Breast epithelium (tissue), 4 donors: ENCODE results near the gene GAB2. TPM values are rescaled to one million over a fixed set of nuclear protein-coding genes. Genes with fewer than 3 reads are reported as not detected.

Source experiments
- DNase-seq, 2 donors: peaks; one replicate each; pipeline ENCODE4 v3.0.0-alpha.2; 2019; ENCODE audit warnings: low spot score in 2 of 2
- H3K27ac ChIP-seq, 2 donors: fragments of 200-600 bp; sonication (generic) in 1 of 2; one replicate each; pipeline ENCODE4 v1.5.1; 2016 to 2019; ENCODE audit warnings: mild to moderate bottlenecking in 1 of 2
- H3K27me3 ChIP-seq, 2 donors: fragments of 200-600 bp; sonication (generic) in 1 of 2; one replicate each; pipeline versions ENCODE4 v1.5.1 to v1.6.0; 2017 to 2019; ENCODE audit warnings: control low read depth in 1 of 2, mild to moderate bottlenecking in 1 of 2
- H3K36me3 ChIP-seq: fragments of 200-600 bp; one replicate; pipeline ENCODE4 v1.5.1; 2019
- H3K4me1 ChIP-seq, 2 donors: fragments of 200-600 bp; sonication (generic); one replicate each; pipeline ENCODE4 v1.5.1; 2016 to 2019; ENCODE audit warnings: control low read depth in 1 of 2
- H3K4me3 ChIP-seq, 3 donors: fragments of 200-600 bp; sonication (generic); 1 replicate in 2 of 3; 2 replicates in 1 of 3; pipeline ENCODE4 v1.5.1; 2016 to 2019; ENCODE audit warnings: mild to moderate bottlenecking in 3 of 3, moderate library complexity in 2 of 3
- H3K9me3 ChIP-seq, 2 donors: fragments of 200-600 bp; sonication (generic) in 1 of 2; one replicate each; pipeline ENCODE4 v1.5.1; 2016 to 2019; ENCODE audit warnings: control low read depth in 1 of 2
- CTCF ChIP-seq, 3 donors: fragments of 450-650 bp; IDR thresholded peaks; one replicate each; pipeline ENCODE4 v1.5.1; 2016 to 2017; ENCODE audit warnings: antibody characterized with exemption in 3 of 3, mild to moderate bottlenecking in 3 of 3, moderate library complexity in 3 of 3
- POLR2A ChIP-seq: fragments of 450-650 bp; IDR thresholded peaks from one replicate; pipeline ENCODE4 v1.6.1; 2016; ENCODE audit warnings: antibody characterized with exemption, mild to moderate bottlenecking, moderate library complexity
- POLR2AphosphoS5 ChIP-seq, 3 donors: sonication (generic); formaldehyde crosslinking; IDR thresholded peaks; one replicate each; pipeline ENCODE4 v1.6.1; 2017; ENCODE audit warnings: antibody characterized with exemption in 3 of 3
- intact Hi-C: fragments of 100-400 bp; cut with DNase I; formaldehyde crosslinking; loops from one replicate; pipeline ENCODE4 v1.15.1; 2023; ENCODE audit warnings: low total_unique reads
- total RNA-seq, 3 donors: library from RNA; depleted of rRNA; stranded (reverse); fragments of >200 nt; gene quantifications; one replicate each; pipeline ENCODE4 v1.1.0, GENCODE V29; 2016

Gene GAB2
- total RNA-seq, 3 donors from 2014 or later: 22.9 to 43.8 (median 24.9) TPM

- Histone ChIP-seq H3K4me1 (no peaks in the 10 kb centered on the region), H3K36me3 (no peaks in the 10 kb centered on the region), H3K9me3 (no peaks in the 10 kb centered on the region), H3K27me3 (no peaks in the 10 kb centered on the region), H3K27ac (peak overlapping the region in 1 of 2 donors; percentile 44), H3K4me3 (no peak overlapping the region)
- intact Hi-C loops: no loop called here
- no peak for DNase-seq
- TF ChIP-seq POLR2AphosphoS5 (IDR thresholded peaks at IDR 0.05) (no peak), CTCF (IDR thresholded peaks at IDR 0.05) (no peak), POLR2A (no peak)
Measured at GRCh38 chr11:78424334-78425270, 7.0 kb upstream of the GAB2 start.

- no peaks in the 10 kb centered on the region for H3K4me1 ChIP-seq
- intact Hi-C loops: no loop called here
- no peak for DNase-seq
- TF ChIP-seq POLR2A (no peak), POLR2AphosphoS5 (IDR thresholded peaks at IDR 0.05) (no peak), CTCF (IDR thresholded peaks at IDR 0.05) (no peak)
- H3K4me3 ChIP-seq: no peak overlapping the region
- H3K27me3 ChIP-seq: no peaks in the 10 kb centered on the region
- H3K27ac ChIP-seq: no peak overlapping the region
- H3K9me3 ChIP-seq: no peaks in the 10 kb centered on the region
- no peaks in the 10 kb centered on the region for H3K36me3 ChIP-seq
Measured at GRCh38 chr11:78423241-78423640, 5.6 kb upstream of the GAB2 start.

- peak overlapping the region in 1 of 3 donors; percentile 26 for H3K4me3 ChIP-seq
- intact Hi-C loops: no loop called here
- peak overlapping the region in 1 of 2 donors; percentile 59 for H3K27ac ChIP-seq
Measured at GRCh38 chr11:78420796-78421209, 3.2 kb upstream of the GAB2 start.

GRCh38 chr11:78420255-78420764, 2.7 kb upstream of the GAB2 start:
- TF ChIP-seq POLR2AphosphoS5 (IDR thresholded peaks at IDR 0.05): no peak
- peak; percentile 25 to 54 (median 48) for TF ChIP-seq CTCF (IDR thresholded peaks at IDR 0.05)
- TF ChIP-seq POLR2A: no peak
- intact Hi-C loops: no loop called here
- no peaks in the 10 kb centered on the region for H3K9me3 ChIP-seq
- H3K27me3 ChIP-seq: no peaks in the 10 kb centered on the region
- H3K27ac ChIP-seq: peak overlapping the region; percentile 13 to 59
- no peaks in the 10 kb centered on the region for H3K36me3 ChIP-seq
- peak in 1 of 2 donors; percentile 57 for DNase-seq
- no peaks in the 10 kb centered on the region for H3K4me1 ChIP-seq
- H3K4me3 ChIP-seq: peak overlapping the region in 1 of 3 donors; percentile 26

More at GRCh38 chr11:78420796-78421209, 3.2 kb upstream of the GAB2 start:
- peak in 1 of 3 donors; percentile 26 for TF ChIP-seq POLR2AphosphoS5 (IDR thresholded peaks at IDR 0.05)
- no peak for TF ChIP-seq POLR2A
- no peak for TF ChIP-seq CTCF (IDR thresholded peaks at IDR 0.05)
- no peaks in the 10 kb centered on the region for H3K9me3 ChIP-seq
- peak in 1 of 2 donors; percentile 32 for DNase-seq
- no peaks in the 10 kb centered on the region for H3K36me3 ChIP-seq
- no peaks in the 10 kb centered on the region for H3K4me1 ChIP-seq
- H3K27me3 ChIP-seq: no peaks in the 10 kb centered on the region

GRCh38 chr11:78419327-78419726, 1.7 kb upstream of the GAB2 start:
- H3K4me3 ChIP-seq: no peak overlapping the region

More at GRCh38 chr11:78419327-78419726, 1.7 kb upstream of the GAB2 start:
- Histone ChIP-seq H3K36me3 (no peaks in the 10 kb centered on the region), H3K9me3 (no peaks in the 10 kb centered on the region), H3K27ac (peak overlapping the region; percentile 4 to 100), H3K4me1 (no peaks in the 10 kb centered on the region), H3K27me3 (no peaks in the 10 kb centered on the region)
- no peak for TF ChIP-seq POLR2A
- TF ChIP-seq CTCF (IDR thresholded peaks at IDR 0.05): no peak
- TF ChIP-seq POLR2AphosphoS5 (IDR thresholded peaks at IDR 0.05): peak in 1 of 3 donors; percentile 84
- intact Hi-C loops: loop anchor here (5.0 kb wide), 1 partner anchor 153 kb away; the partner anchor contains the start of gene NARS2
- DNase-seq: no peak
